OCI-M2 (cell line): ENCODE measurements around the gene RBMX.
A peak's percentile ranks its signal among the peaks of the same experiment; 100 is the strongest.
"Not testable (repeated sequence)": the region's sequence is repeated elsewhere in the genome, so short reads cannot be mapped to it uniquely, and the experiment has no call there.

Experiments used
- DNase-seq: peaks from one replicate; lab custom pipeline; 2025; ENCODE audit not compliant: unreplicated experiment; lab: John Stamatoyannopoulos, UW

The RBMX gene

GRCh38 chrX:136880452-136881013 is at the start of gene RBMX:
Gene RBMX, minus strand, starts transcription at chrX:136880725. Its CDS starts 1,298 bp downstream, at chrX:136879427.
- peak; percentile 39 for DNase-seq

- DNase-seq, result not testable (repeated sequence)
Observed at GRCh38 chrX:136921438-136921837, 40.9 kb upstream of the RBMX start.

GRCh38 chrX:136920001-136920400 is 39.5 kb upstream of the RBMX start:
- DNase-seq, result no peak

GRCh38 chrX:136916827-136917226 is 36.3 kb upstream of the RBMX start:
- no peak for DNase-seq

- not testable (repeated sequence) for DNase-seq
Observed at GRCh38 chrX:136911661-136912060, 31.1 kb upstream of the RBMX start.

GRCh38 chrX:136911253-136911652 is 30.7 kb upstream of the RBMX start:
- DNase-seq, result no peak

- DNase-seq, result no peak
Observed at GRCh38 chrX:136910565-136911035, 30.1 kb upstream of the RBMX start.

- DNase-seq, result peak; percentile 30
Observed at GRCh38 chrX:136909706-136910564, 29.4 kb upstream of the RBMX start.

GRCh38 chrX:136909119-136909705 is 28.7 kb upstream of the RBMX start:
- no peak for DNase-seq

GRCh38 chrX:136907621-136908020 is 27.1 kb upstream of the RBMX start:
- no peak for DNase-seq

GRCh38 chrX:136906921-136907510 is 26.5 kb upstream of the RBMX start:
- DNase-seq, result no peak

- DNase-seq, result not testable (repeated sequence)
Observed at GRCh38 chrX:136904067-136904466, 23.5 kb upstream of the RBMX start.

GRCh38 chrX:136900071-136900470 is 19.5 kb upstream of the RBMX start:
- not testable (repeated sequence) for DNase-seq

- DNase-seq, result no peak
Observed at GRCh38 chrX:136899221-136899620, 18.7 kb upstream of the RBMX start.

GRCh38 chrX:136898752-136899151 is 18.2 kb upstream of the RBMX start:
- DNase-seq, result not testable (repeated sequence)

- no peak for DNase-seq
Observed at GRCh38 chrX:136896121-136896914, 15.8 kb upstream of the RBMX start.

- DNase-seq, result no peak
Observed at GRCh38 chrX:136892412-136892811, 11.9 kb upstream of the RBMX start.

GRCh38 chrX:136890596-136890995 is 10.1 kb upstream of the RBMX start:
- not testable (repeated sequence) for DNase-seq

GRCh38 chrX:136889269-136889668 is 8.7 kb upstream of the RBMX start:
- DNase-seq, result no peak

GRCh38 chrX:136880003-136880451 is 498 bp downstream of the RBMX start:
- no peak for DNase-seq
